ENCODE measurements around the gene EXOC3. TPM values are rescaled to one million over a fixed set of nuclear protein-coding genes. Genes with fewer than 3 reads are reported as not detected.

Gene EXOC3
- polyA plus RNA-seq, 3 donors: 33.2 to 59.7 (median 53.8) TPM

DNA sequence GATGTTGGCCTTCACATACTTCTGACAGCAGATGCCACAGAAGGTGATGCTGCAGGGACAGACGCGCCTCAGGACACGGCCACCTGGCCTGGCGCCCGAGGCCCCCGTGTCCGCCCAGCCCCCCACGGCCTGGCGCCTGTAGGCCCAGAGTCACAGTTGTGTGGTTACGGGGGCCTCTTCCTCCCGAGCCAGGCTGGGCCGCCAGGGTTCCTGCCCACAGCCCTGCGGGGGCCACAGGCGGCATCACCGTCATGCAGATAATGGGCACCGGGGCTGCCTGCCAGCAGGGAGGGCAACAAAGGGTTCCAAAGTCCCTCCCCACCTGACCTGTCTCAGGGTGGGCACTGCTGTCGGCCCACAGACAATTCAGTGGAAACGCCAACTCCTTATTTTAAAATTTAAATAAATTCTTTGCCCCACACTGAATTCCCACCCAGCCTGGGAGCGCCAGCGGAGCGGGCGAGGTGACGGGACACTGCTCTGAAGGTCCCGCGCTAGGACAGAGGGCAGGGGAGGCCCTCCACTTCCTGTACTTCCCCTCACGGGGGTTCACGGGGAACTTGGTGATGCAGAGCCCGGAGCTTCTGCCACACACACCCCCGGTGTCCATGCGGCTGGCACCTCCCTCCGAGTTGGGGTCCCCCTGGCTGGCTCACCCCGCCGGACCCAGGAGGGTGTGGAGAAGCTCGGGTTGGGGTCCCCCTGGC lies 40.6 kb downstream of the EXOC3 start:
- Histone ChIP-seq H4K20me1 (ENCODE audit: insufficient read depth, low read length) (no peaks in the 10 kb centered on the region), H3K4me1 (ENCODE audit: control insufficient read depth in 1 of 2, insufficient read depth in 2 of 2, low read length in 2 of 2) (peaks cover 2 to 12% of the 10 kb centered on the region in 2 donors), H3K4me2 (replicated peaks; ENCODE audit: extremely low read depth, low read length, poor library complexity, severe bottlenecking) (no peak overlapping the region), H3K27me3 (ENCODE audit: control insufficient read depth in 2 of 2, insufficient read depth in 2 of 2, low read length in 2 of 2) (peaks cover 3 to 28% of the 10 kb centered on the region in 2 donors), H3K4me3 (replicated peaks in 1 of 3; ENCODE audit: low read depth in 2 of 3, low read length in 3 of 3) (no peak overlapping the region), H3K27ac (ENCODE audit: low read depth in 1 of 2, low read length in 2 of 2) (no peak overlapping the region), H3K79me2 (ENCODE audit: insufficient read depth, low read length) (no peaks in the 10 kb centered on the region), H3K9ac (ENCODE audit: insufficient read depth, low read length, poor library complexity, severe bottlenecking) (no peak overlapping the region), H3K36me3 (replicated peaks in 1 of 2; ENCODE audit: control insufficient read depth in 1 of 2, insufficient read depth in 2 of 2, low read length in 2 of 2) (no peaks in the 10 kb centered on the region), H3K9me3 (replicated peaks in 1 of 2; ENCODE audit: control insufficient read depth in 1 of 2, insufficient read depth in 1 of 2, low read length in 2 of 2) (no peaks in the 10 kb centered on the region), H2AFZ (ENCODE audit: insufficient read depth, low read depth, low read length, poor library complexity, severe bottlenecking) (no peak overlapping the region)
- peak in 1 of 3 donors; percentile 43 for DNase-seq
- peaks cover 14% of the 10 kb centered on the region for H3K4me1 Mint-ChIP-seq
- TF ChIP-seq, protein P1, sequence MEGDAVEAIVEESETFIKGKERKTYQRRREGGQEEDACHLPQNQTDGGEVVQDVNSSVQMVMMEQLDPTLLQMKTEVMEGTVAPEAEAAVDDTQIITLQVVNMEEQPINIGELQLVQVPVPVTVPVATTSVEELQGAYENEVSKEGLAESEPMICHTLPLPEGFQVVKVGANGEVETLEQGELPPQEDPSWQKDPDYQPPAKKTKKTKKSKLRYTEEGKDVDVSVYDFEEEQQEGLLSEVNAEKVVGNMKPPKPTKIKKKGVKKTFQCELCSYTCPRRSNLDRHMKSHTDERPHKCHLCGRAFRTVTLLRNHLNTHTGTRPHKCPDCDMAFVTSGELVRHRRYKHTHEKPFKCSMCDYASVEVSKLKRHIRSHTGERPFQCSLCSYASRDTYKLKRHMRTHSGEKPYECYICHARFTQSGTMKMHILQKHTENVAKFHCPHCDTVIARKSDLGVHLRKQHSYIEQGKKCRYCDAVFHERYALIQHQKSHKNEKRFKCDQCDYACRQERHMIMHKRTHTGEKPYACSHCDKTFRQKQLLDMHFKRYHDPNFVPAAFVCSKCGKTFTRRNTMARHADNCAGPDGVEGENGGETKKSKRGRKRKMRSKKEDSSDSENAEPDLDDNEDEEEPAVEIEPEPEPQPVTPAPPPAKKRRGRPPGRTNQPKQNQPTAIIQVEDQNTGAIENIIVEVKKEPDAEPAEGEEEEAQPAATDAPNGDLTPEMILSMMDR (IDR thresholded peaks at IDR 0.05): no peak
- H3K9me3 Mint-ChIP-seq: peaks cover 2 to 16% (median 9%) of the 10 kb centered on the region in 7 donors
- peaks cover 12 to 62% (median 18%) of the 10 kb centered on the region in 3 donors for H3K27me3 Mint-ChIP-seq (ENCODE audit: low read depth in 3 of 3)
- H3K4me3 Mint-ChIP-seq: no peak overlapping the region
- 8% methylated on average over 26 of the region's 34 CpGs for WGBS (ENCODE audit: insufficient coverage)
- intact Hi-C loops (cut with micrococcal nuclease): no loop called here
- no peaks in the 10 kb centered on the region for H3K36me3 Mint-ChIP-seq
- no peak overlapping the region for H3K27ac Mint-ChIP-seq

DNA sequence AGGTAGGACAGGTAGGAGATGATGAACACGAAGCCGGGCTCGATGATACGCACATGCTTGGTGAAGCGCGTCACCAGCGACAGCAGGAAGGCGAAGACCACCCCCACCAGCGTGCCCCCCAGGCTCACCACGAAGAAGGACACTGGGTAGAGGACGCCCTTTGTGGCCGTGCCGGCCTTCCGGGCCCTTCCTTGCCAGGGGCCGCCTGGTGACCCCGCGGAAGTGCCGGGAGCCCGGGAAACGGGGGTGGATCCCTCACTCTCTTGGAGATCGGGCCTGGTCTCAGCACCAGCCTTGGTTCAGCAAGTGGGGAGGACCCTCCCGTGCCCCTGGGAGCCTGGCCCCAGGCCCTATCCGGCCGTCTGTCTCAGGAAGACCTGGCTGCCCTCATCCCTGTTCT lies 41.6 kb downstream of the EXOC3 start:
- intact Hi-C loops (cut with micrococcal nuclease): no loop called here
- 97% methylated on average over 17 of the region's 24 CpGs for WGBS (ENCODE audit: insufficient coverage)
- H3K9me3 ChIP-seq (replicated peaks in 1 of 2; ENCODE audit: control insufficient read depth in 1 of 2, insufficient read depth in 1 of 2, low read length in 2 of 2): no peaks in the 10 kb centered on the region
- no peak overlapping the region for H3K27ac ChIP-seq (ENCODE audit: low read depth in 1 of 2, low read length in 2 of 2)
- no peak for DNase-seq
- peaks cover 10 to 55% (median 16%) of the 10 kb centered on the region in 3 donors for H3K27me3 Mint-ChIP-seq (ENCODE audit: low read depth in 3 of 3)
- no peak overlapping the region for H3K4me3 ChIP-seq (replicated peaks in 1 of 3; ENCODE audit: low read depth in 2 of 3, low read length in 3 of 3)
- no peaks in the 10 kb centered on the region for H3K79me2 ChIP-seq (ENCODE audit: insufficient read depth, low read length)
- H3K27ac Mint-ChIP-seq: no peak overlapping the region
- peaks cover 2 to 16% (median 9%) of the 10 kb centered on the region in 7 donors for H3K9me3 Mint-ChIP-seq
- H2AFZ ChIP-seq (ENCODE audit: insufficient read depth, low read depth, low read length, poor library complexity, severe bottlenecking): no peak overlapping the region
- H3K4me1 ChIP-seq (ENCODE audit: control insufficient read depth in 1 of 2, insufficient read depth in 2 of 2, low read length in 2 of 2): peaks cover 2 to 12% of the 10 kb centered on the region in 2 donors
- H3K4me2 ChIP-seq (replicated peaks; ENCODE audit: extremely low read depth, low read length, poor library complexity, severe bottlenecking): no peak overlapping the region
- peaks cover 14% of the 10 kb centered on the region for H3K4me1 Mint-ChIP-seq
- peak overlapping the region in 1 of 2 donors; percentile 53 for H3K4me3 Mint-ChIP-seq
- no peak overlapping the region for H3K9ac ChIP-seq (ENCODE audit: insufficient read depth, low read length, poor library complexity, severe bottlenecking)
- peaks cover 3 to 28% of the 10 kb centered on the region in 2 donors for H3K27me3 ChIP-seq (ENCODE audit: control insufficient read depth in 2 of 2, insufficient read depth in 2 of 2, low read length in 2 of 2)
- H4K20me1 ChIP-seq (ENCODE audit: insufficient read depth, low read length): no peaks in the 10 kb centered on the region
- no peaks in the 10 kb centered on the region for H3K36me3 Mint-ChIP-seq
- TF ChIP-seq, protein P1 (IDR thresholded peaks at IDR 0.05): no peak
- no peaks in the 10 kb centered on the region for H3K36me3 ChIP-seq (replicated peaks in 1 of 2; ENCODE audit: control insufficient read depth in 1 of 2, insufficient read depth in 2 of 2, low read length in 2 of 2)
